Myocyte (in vitro differentiated cells): Measurements from ENCODE around the gene LRRC71. TPM values are rescaled to one million over a fixed set of nuclear protein-coding genes. Genes with fewer than 3 reads are reported as not detected.

Experiments
- DNase-seq: peaks from one replicate; pipeline ENCODE4 v3.0.0-alpha.2; 2012; ENCODE audit warnings: low read depth
- total RNA-seq: library from RNA; depleted of rRNA; stranded (reverse); fragments of >200 nt; gene quantifications from 2 replicates; pipeline ENCODE4 v1.2.3, GENCODE V29; 2014

Gene LRRC71
- total RNA-seq, 1 donor from 2014 or later, result not detected

- DNase-seq, result peak; percentile 80
These were observed 28.0 kb upstream of the LRRC71 start for GRCh38 chr1:156892190-156893047.

- DNase-seq, result no peak
These were observed 27.1 kb upstream of the LRRC71 start, which contains the start of gene PEAR1 for GRCh38 chr1:156893048-156893953. PEAR1 (plus strand) TSS chr1:156893718; CDS start chr1:156903927, 10,209 bp downstream.

DNA sequence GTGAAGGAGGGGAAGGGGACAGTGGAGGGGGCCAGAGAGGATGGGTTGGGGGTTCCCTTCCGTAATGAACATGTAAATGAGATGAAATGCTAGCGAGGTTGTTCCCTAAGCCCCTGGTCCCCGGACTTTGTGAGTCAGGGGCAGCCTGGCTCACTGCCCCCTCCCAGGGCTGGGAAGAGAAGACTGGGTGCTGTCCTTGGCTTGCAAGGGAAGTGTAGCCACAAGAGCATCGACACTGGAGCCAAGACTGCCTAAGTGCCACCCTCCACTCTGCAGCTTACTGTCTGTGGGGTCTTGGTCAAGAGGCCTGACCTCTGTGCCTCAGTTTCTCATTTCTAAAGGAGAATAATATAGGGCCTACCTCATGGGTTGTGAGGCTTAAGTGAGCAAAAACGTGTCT, 26.4 kb upstream of the LRRC71 start:
- DNase-seq, result no peak

DNA sequence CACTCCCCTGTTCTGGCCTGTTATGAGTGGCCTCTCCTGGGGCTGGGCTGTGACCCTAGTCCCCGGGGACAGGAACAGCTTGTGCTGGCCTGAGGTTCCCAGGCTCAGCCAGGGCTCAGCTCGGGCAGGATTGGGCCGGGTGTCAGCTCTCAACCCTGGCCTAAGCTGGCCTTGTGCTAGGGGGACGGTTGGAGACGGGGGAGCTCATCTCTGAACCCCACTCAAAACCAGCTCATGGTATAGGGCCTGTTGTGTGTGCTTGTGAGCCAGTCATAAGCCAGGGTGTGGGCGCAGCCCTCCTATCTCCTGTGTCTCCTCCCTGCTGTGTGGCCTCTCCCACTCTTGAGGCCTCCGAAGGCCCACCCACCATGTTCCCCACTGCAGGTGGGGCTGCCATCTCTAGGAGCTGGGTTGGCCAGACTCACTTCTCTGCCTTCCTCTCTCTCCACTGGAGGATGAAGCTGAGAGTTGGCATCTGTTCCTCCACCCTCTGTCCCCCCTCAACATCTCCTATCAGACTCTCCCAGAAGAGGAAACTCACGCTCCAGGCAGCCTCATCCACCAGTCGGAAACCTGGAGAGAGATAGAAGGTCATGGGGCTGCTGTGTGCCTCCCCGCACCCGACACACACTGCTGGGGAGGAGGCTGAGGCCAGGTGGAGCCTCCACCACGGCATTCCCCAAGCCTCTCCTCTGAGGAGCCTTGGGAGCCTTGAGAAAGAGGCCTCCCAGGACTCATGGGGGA, 25.5 kb upstream of the LRRC71 start:
- DNase-seq, result no peak

DNA sequence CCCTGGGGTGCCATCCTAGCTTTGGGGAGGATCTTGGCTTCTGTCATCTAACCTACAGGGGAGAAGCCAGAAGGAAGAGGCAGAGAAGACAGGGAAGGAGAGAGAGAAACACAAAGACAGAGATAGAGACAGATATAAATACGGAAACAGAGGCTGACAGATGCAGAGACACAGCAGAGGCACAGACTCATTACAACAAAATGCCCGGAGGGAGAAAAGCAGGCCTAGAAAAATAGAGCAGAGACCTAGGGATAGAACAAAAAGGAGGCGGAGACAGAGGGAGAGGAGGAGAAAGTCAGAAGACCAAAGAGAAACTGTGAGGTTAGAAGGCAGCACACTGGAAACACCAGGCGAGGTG, 25.0 kb upstream of the LRRC71 start:
- DNase-seq, result no peak

DNA sequence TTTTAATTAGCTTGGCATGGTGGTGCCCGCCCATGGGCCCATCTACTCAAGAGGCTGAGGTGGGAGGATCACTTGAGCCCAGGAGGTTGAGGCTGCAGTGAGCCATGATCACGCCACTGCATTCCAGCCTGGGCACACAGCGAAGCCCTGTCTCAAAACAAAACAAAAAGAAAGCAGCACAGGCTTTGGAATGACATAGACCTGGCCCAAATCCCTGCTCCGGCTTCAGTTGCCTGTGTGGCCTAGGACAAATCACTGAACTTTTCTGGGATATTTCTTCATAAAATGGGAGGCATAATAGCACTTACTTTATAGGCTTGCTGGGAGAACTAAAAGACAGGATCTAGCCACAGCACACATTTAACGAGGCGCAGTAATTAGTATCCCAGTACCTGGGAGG, 24.5 kb upstream of the LRRC71 start:
- DNase-seq, result no peak

DNA sequence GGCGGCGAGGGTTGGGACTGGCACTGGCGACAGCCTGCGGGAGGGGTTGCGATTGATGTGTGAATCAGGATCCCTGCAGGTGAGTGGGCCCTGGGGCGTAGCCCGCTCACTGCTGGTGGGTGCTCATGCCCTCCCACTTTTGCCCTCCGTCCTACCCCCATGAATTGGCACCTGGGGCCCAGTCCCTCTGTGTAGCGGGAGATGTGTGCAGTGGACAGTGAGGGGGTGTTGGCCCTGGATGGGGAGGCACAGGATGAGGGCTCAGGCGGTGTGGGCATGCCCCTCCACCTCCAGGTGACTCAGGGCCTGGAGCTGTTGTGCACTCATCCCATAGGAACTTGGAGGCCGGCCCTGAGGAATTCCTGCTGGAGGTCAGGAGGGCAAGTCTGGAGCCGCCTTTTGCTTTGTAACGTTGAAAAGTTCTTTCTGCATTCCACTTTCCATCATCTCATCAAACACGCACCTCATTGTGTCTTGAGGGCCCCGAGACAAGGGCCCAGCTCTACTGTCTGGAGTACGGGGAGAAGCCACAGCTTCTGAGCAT, 23.9 kb upstream of the LRRC71 start:
- DNase-seq, result peak; percentile 52

DNA sequence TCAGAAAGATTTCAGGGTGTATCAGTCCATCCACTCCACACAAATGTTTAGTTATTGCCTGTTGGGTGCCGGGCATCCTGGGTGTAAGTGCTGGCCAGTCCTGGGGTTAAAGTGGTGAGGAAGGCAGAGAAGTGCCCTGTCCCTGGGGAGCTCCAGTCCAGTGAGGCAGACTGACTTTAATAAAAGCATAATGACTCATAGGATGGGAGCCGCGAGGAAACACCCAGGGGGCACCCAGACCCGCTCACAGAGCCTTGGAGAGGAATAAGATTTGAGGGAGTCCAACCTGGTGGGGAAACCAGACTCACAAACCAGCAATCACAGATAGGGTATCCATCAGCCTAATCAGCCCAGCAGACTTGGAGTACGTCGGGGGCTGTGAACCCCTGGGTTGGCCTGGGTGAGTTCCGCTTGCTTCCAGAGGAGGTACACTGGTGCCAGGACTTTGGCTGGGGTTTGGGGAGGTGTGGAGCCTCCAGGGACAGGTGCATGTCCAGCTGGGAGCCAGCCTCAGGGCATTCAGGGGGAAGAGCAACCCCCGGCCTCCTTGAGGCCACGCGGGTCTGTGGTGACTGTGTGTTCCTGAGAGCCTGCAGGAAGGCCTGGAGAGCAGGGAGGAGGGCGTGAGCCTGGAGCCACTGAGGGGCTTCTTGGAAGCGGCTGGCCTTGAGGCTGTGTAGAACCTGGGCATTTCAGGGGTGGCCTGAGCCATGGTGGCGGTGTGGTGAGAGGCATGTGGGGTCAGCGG, 23.2 kb upstream of the LRRC71 start:
- DNase-seq, result peak; percentile 61

DNA sequence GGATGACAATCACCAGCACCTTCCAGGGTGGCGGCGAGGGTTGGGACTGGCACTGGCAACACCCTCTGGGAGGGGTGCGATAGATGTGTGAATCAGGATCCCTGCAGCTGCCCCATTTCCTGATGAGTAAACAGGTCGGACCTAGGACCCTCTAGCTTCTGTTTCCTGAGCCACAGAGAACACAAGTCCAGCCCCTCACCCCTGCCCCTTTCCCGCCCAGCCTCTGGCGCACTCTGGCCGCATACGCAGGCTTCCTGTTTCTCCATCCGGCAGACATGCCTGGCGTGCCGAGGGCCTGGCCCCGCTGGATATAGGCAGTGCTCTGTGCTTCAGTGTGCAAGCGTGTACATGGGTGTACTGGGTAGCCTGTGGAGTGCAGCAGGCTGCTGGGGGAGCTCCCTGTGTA, 22.3 kb upstream of the LRRC71 start:
- no peak for DNase-seq

DNA sequence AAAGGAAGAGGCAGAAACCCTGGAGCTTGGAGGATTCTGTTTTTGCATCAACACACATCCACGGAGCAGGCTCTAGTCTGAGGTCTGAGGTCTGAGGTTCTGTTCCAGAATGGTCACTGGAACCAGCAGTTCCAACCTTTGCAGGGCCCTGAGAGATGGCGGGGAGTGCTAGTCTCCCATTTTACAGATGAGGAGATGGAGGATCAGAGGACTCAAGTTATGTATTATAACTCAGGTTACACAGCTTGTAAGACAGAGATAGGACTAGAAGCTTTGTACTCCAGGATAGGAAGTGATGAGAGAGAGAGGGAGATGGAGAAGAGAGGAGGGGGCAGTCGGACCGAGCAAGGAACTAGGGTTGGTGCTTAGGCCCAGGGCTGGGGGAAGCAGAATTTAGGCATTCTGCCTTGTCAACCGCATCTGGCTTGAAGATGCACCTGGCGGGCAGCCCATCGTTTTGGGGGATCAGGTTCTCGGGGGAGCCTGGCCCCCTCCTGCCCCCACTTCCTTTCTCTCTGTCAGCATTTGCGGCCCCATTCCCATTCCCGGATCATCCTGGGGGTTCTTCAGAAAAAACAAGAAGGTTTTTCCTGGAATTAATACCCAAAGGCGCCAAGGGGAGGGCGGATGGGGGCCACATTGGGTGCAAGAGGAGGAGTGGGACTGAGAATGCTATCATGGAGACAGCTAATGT, 21.3 kb upstream of the LRRC71 start:
- no peak for DNase-seq

GRCh38 chr1:156899956-156900718, 20.3 kb upstream of the LRRC71 start:
- no peak for DNase-seq

DNA sequence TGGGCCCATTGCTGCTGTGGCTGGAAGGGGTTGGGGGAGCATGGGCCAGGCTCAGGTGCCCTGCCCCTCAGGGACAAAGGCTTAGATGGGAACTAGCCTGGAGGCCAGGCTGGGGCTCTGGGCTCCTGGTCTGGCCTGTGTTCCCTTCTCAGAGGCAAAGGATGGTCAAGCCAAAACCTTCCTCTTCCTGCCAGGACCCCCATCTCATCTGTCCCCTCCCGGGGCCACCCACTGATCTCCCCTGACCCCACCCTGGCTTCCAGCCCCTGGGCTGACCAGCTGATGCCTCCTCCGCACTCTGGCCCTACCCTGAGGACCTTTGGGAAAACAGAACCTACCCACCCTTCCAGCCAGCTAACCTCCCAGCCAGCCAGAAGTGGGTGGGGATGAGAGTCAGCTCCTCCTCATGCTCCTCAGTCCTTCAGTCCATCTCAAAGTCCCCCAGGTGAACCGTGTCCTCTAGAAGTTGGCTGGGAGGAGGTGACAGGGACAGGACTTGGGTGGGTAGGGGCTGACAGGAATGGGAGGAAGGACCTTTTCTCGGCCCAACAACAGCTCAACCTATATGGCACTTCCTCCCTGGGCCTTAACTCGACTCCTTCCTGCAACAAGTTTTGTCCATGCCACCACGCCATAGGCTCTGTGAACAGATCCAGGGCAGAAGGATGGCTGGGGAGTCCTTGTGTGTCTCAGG, 19.4 kb upstream of the LRRC71 start:
- no peak for DNase-seq

DNA sequence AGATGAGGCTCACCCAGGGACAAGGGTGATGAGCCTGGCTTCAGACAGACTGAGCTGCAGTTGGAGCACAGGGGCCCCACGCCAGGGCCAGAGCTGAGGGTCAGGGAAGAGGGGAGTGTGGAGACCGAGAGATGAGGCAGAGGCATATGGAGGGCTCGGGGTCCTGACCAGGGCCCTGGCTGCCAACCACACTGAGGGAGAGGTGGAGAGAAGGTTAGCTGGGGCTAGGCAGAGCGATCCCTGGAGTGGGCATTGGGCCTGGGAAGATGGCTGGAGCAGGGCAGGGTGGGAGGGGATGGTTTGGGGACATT, 18.9 kb upstream of the LRRC71 start:
- no peak for DNase-seq

- DNase-seq, result no peak
These were observed 18.2 kb upstream of the LRRC71 start for GRCh38 chr1:156901966-156902915.

- DNase-seq, result no peak
These were observed 16.9 kb upstream of the LRRC71 start for GRCh38 chr1:156903328-156904091.

DNA sequence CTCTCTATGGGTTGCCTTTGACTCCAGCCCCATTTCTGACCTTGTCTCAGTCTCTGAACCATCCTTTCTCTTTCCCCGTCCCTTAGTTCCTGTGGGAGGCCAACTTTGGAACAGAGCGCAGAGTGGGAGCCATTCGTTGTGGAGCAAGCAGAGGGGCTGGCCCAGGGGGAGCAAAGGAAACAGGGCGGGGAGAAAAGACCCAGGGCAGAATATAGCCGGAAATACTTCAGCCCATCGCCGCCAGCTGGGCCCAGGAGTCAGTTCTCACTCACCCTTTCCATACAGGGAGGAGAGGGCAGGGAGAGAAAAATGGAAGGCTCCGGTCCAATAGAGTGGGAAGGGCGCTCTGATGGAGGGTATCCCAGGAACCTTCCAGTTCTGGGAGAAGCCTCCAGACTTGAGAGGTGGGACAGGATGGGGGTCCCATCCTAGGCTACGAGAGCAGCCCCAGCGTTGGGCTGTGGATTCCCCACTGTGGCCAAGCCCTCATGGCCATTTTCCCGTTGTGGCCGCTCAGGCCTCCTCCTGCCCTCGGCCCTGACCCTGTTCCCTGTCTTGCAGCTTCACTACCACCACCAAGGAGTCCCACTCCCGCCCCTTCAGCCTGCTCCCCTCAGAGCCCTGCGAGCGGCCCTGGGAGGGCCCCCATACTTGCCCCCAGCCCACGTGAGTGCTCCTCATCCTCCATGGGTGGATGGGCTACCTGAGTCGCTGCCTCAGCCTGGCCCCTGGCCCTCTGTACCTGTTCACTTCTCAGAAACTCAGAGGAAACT, 16.1 kb upstream of the LRRC71 start:
- no peak for DNase-seq
